Peyer's patch (tissue), 4 donors: ENCODE measurements around the gene CDC14B.

Experiments used
- POLR2A ChIP-seq, 2 donors: fragments of 450-650 bp; IDR thresholded peaks; one replicate each; pipeline ENCODE4 v1.5.1; 2017; ENCODE audit warnings: antibody characterized with exemption in 2 of 2, mild to moderate bottlenecking in 2 of 2, moderate library complexity in 2 of 2
- TF ChIP-seq, protein P1 (sequence below), 6 experiments: fragments of 450-650 bp in 4 of 6; fragments of 200-600 bp in 2 of 6; sonication (generic) in 1 of 6; IDR thresholded peaks; one replicate each; pipeline ENCODE4 v1.5.1; 2017 to 2019; ENCODE audit warnings: antibody characterized with exemption in 6 of 6, mild to moderate bottlenecking in 3 of 6, moderate library complexity in 1 of 6

DNA sequence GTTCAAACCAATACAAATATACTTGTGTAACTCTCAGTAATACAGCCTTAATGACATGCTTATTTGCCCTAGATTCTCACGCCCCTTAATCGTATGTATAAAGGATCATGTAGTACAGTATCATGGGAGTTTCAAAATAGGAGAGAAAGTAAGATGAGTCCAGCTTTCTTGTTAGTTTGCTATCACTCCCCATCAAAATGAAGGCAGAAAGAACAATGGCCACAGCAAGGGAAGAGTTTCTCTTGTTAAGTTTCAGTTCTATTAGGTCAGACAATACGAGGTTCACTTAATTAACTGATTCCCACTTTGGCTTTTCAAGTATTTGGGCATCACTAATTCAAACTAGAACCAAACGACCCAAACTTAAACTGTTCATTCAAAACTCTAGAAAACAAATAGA, 55.4 kb downstream of the CDC14B start:
- TF ChIP-seq, protein P1, sequence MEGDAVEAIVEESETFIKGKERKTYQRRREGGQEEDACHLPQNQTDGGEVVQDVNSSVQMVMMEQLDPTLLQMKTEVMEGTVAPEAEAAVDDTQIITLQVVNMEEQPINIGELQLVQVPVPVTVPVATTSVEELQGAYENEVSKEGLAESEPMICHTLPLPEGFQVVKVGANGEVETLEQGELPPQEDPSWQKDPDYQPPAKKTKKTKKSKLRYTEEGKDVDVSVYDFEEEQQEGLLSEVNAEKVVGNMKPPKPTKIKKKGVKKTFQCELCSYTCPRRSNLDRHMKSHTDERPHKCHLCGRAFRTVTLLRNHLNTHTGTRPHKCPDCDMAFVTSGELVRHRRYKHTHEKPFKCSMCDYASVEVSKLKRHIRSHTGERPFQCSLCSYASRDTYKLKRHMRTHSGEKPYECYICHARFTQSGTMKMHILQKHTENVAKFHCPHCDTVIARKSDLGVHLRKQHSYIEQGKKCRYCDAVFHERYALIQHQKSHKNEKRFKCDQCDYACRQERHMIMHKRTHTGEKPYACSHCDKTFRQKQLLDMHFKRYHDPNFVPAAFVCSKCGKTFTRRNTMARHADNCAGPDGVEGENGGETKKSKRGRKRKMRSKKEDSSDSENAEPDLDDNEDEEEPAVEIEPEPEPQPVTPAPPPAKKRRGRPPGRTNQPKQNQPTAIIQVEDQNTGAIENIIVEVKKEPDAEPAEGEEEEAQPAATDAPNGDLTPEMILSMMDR (IDR thresholded peaks at IDR 0.05): no peak
- TF ChIP-seq POLR2A (IDR thresholded peaks at IDR 0.05): no peak
